SJCRH30 (cell line): Measurements from ENCODE around the gene GPR55. TPM values are rescaled to one million over a fixed set of nuclear protein-coding genes. Genes with fewer than 3 reads are reported as not detected.
"Not testable (repeated sequence)": the region's sequence is repeated elsewhere in the genome, so short reads cannot be mapped to it uniquely, and the experiment has no call there.

Experiments
- DNase-seq, 2 experiments: peaks; one replicate each; pipeline ENCODE4 v3.0.0-alpha.2; 2015 to 2020
- H3K27ac ChIP-seq: fragments of 250-450 bp; sonication (Bioruptor Pico); 2 replicates; pipeline ENCODE4 v1.5.1; 2020; ENCODE audit warnings: mild to moderate bottlenecking, moderate library complexity
- H3K27me3 ChIP-seq: fragments of 250-450 bp; sonication (Bioruptor Pico); 2 replicates; pipeline ENCODE4 v1.5.1; 2020; ENCODE audit warnings: mild to moderate bottlenecking, moderate library complexity
- H3K36me3 ChIP-seq: fragments of 250-450 bp; sonication (Bioruptor Pico); 2 replicates; pipeline ENCODE4 v1.5.1; 2020; ENCODE audit warnings: mild to moderate bottlenecking, moderate library complexity
- H3K4me1 ChIP-seq: fragments of 250-450 bp; sonication (Bioruptor Pico); 2 replicates; pipeline ENCODE4 v1.5.1; 2020; ENCODE audit warnings: mild to moderate bottlenecking, moderate library complexity
- H3K4me3 ChIP-seq: fragments of 250-450 bp; sonication (Bioruptor Pico); 2 replicates; pipeline ENCODE4 v1.5.1; 2020; ENCODE audit warnings: mild to moderate bottlenecking, moderate library complexity
- H3K9me3 ChIP-seq: fragments of 250-450 bp; sonication (Bioruptor Pico); replicated peaks from 2 replicates; pipeline ENCODE4 v1.5.1; 2020; ENCODE audit warnings: mild to moderate bottlenecking, moderate library complexity
- total RNA-seq: library from RNA; depleted of rRNA; stranded (reverse); fragments of >200 nt; shearing (Covaris generic); gene quantifications from 2 replicates; pipeline ENCODE4 v1.2.3, GENCODE V29; 2014

GPR55 gene
- total RNA-seq, 1 experiment from 2014 or later, result 0.10 TPM

- no peak overlapping the region for H3K4me3 ChIP-seq
- no peak overlapping the region for H3K27ac ChIP-seq
- H3K36me3 ChIP-seq, result no peaks in the 10 kb centered on the region
- H3K4me1 ChIP-seq, result no peaks in the 10 kb centered on the region
- no peaks in the 10 kb centered on the region for H3K9me3 ChIP-seq
- no peak for DNase-seq
- peaks cover 5% of the 10 kb centered on the region; the same call in 1 of the 2 replicates for H3K27me3 ChIP-seq
Measured at GRCh38 chr2:230944123-230944653, 19.1 kb upstream of the GPR55 start.

- Histone ChIP-seq H3K27ac (no peak overlapping the region), H3K27me3 (peaks cover 5% of the 10 kb centered on the region; the same call in 1 of the 2 replicates), H3K36me3 (no peaks in the 10 kb centered on the region), H3K4me1 (no peaks in the 10 kb centered on the region), H3K4me3 (no peak overlapping the region), H3K9me3 (no peaks in the 10 kb centered on the region)
- DNase-seq, result no peak
Measured at GRCh38 chr2:230942920-230943896, 18.2 kb upstream of the GPR55 start.

- no peak overlapping the region for H3K4me3 ChIP-seq
- H3K36me3 ChIP-seq, result no peaks in the 10 kb centered on the region
- peaks cover 5% of the 10 kb centered on the region; the same call in 1 of the 2 replicates for H3K27me3 ChIP-seq
- 0 out of 2 replicates have a peak, but pooled peaks cover 1% of the 10 kb centered on the region for H3K9me3 ChIP-seq
- no peaks in the 10 kb centered on the region for H3K4me1 ChIP-seq
- DNase-seq, result no peak
- H3K27ac ChIP-seq, result no peak overlapping the region
Measured at GRCh38 chr2:230942371-230942770, 17.3 kb upstream of the GPR55 start.

GRCh38 chr2:230941202-230942180 lies 16.4 kb upstream of the GPR55 start:
- DNase-seq, result no peak

GRCh38 chr2:230940471-230940815 lies 15.4 kb upstream of the GPR55 start:
- Histone ChIP-seq H3K27me3 (peaks cover 5% of the 10 kb centered on the region; the same call in 1 of the 2 replicates), H3K9me3 (0 out of 2 replicates have a peak, but pooled peaks cover 2% of the 10 kb centered on the region), H3K4me3 (no peak overlapping the region), H3K27ac (no peak overlapping the region), H3K36me3 (no peaks in the 10 kb centered on the region), H3K4me1 (no peaks in the 10 kb centered on the region)
- no peak for DNase-seq

More at GRCh38 chr2:230941202-230942180, 16.4 kb upstream of the GPR55 start:
- H3K4me3 ChIP-seq, result no peak overlapping the region
- H3K4me1 ChIP-seq, result no peaks in the 10 kb centered on the region
- 0 out of 2 replicates have a peak, but pooled peaks cover 2% of the 10 kb centered on the region for H3K9me3 ChIP-seq
- no peak overlapping the region for H3K27ac ChIP-seq
- peaks cover 5% of the 10 kb centered on the region; the same call in 1 of the 2 replicates for H3K27me3 ChIP-seq
- H3K36me3 ChIP-seq, result no peaks in the 10 kb centered on the region

- no peak for DNase-seq
- Histone ChIP-seq H3K9me3 (0 out of 2 replicates have a peak, but pooled peaks cover 2% of the 10 kb centered on the region), H3K36me3 (no peaks in the 10 kb centered on the region), H3K27ac (no peak overlapping the region), H3K4me3 (no peak overlapping the region), H3K27me3 (peaks cover 8% of the 10 kb centered on the region; the same call in 1 of the 2 replicates), H3K4me1 (no peaks in the 10 kb centered on the region)
Measured at GRCh38 chr2:230939691-230940470, 14.8 kb upstream of the GPR55 start.

GRCh38 chr2:230939066-230939591 lies 14.1 kb upstream of the GPR55 start:
- no peak for DNase-seq
- Histone ChIP-seq H3K27me3 (peaks cover 15% of the 10 kb centered on the region), H3K4me1 (no peaks in the 10 kb centered on the region), H3K27ac (no peak overlapping the region), H3K9me3 (0 out of 2 replicates have a peak, but pooled peaks cover 2% of the 10 kb centered on the region), H3K36me3 (no peaks in the 10 kb centered on the region), H3K4me3 (no peak overlapping the region)

GRCh38 chr2:230938516-230939065 lies 13.5 kb upstream of the GPR55 start:
- Histone ChIP-seq H3K9me3 (0 out of 2 replicates have a peak, but pooled peaks cover 2% of the 10 kb centered on the region), H3K36me3 (no peaks in the 10 kb centered on the region), H3K4me3 (no peak overlapping the region), H3K4me1 (no peaks in the 10 kb centered on the region), H3K27me3 (peaks cover 19% of the 10 kb centered on the region), H3K27ac (no peak overlapping the region)
- DNase-seq, result no peak

GRCh38 chr2:230938098-230938497 lies 13.1 kb upstream of the GPR55 start:
- no peak for DNase-seq

GRCh38 chr2:230937362-230937761 lies 12.3 kb upstream of the GPR55 start:
- H3K4me3 ChIP-seq, result no peak overlapping the region
- no peak for DNase-seq
- H3K36me3 ChIP-seq, result no peaks in the 10 kb centered on the region
- H3K27ac ChIP-seq, result no peak overlapping the region
- H3K27me3 ChIP-seq, result peaks cover 26% of the 10 kb centered on the region
- 0 out of 2 replicates have a peak, but pooled peaks cover 2% of the 10 kb centered on the region for H3K9me3 ChIP-seq
- no peaks in the 10 kb centered on the region for H3K4me1 ChIP-seq

More at GRCh38 chr2:230938098-230938497, 13.1 kb upstream of the GPR55 start:
- Histone ChIP-seq H3K27me3 (peaks cover 22% of the 10 kb centered on the region), H3K9me3 (0 out of 2 replicates have a peak, but pooled peaks cover 2% of the 10 kb centered on the region), H3K4me3 (no peak overlapping the region), H3K4me1 (no peaks in the 10 kb centered on the region), H3K27ac (no peak overlapping the region), H3K36me3 (no peaks in the 10 kb centered on the region)

- not testable (repeated sequence) for H3K27ac ChIP-seq, H3K9me3 ChIP-seq, DNase-seq, H3K36me3 ChIP-seq, H3K4me3 ChIP-seq, H3K4me1 ChIP-seq
- H3K27me3 ChIP-seq, result peaks cover 29% of the 10 kb centered on the region
Measured at GRCh38 chr2:230936243-230936642, 11.2 kb upstream of the GPR55 start.

GRCh38 chr2:230935130-230935430 lies 10.0 kb upstream of the GPR55 start:
- Histone ChIP-seq H3K4me3 (no peak overlapping the region), H3K27ac (no peak overlapping the region), H3K9me3 (0 out of 2 replicates have a peak, but pooled peaks cover 2% of the 10 kb centered on the region), H3K27me3 (peaks cover 37% of the 10 kb centered on the region), H3K36me3 (no peaks in the 10 kb centered on the region), H3K4me1 (no peaks in the 10 kb centered on the region)
- DNase-seq, result peak in 1 of 2 experiments; percentile 20
